Ammon's horn (tissue), 1 donor: ENCODE data around the gene TCHP.

Experiments used
- DNase-seq: peaks from one replicate; pipeline ENCODE4 v3.0.0-alpha.2; 2016; ENCODE audit warnings: low spot score

TCHP gene

DNA sequence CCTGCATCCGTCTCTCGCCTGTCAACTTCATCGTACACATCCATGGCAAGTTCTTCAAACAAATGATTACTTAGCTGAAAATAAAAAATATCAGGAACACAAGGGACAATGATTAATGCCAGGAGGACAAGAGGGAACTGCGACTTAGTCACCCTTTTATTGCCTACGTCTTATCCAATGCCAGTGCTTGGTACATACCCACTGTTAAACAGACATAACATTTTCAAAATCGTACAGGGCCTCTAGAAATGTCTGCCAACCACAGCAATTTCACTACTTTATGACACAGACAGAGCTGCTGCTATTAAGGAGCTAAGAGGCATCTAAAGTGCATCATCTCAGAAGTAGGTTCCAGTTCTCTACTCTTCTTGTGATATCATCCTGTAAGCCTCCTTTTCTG lies 61.5 kb downstream of the TCHP start:
- no peak for DNase-seq

GRCh38 chr12:109962398-109962797 lies 62.3 kb downstream of the TCHP start:
- no peak for DNase-seq

DNA sequence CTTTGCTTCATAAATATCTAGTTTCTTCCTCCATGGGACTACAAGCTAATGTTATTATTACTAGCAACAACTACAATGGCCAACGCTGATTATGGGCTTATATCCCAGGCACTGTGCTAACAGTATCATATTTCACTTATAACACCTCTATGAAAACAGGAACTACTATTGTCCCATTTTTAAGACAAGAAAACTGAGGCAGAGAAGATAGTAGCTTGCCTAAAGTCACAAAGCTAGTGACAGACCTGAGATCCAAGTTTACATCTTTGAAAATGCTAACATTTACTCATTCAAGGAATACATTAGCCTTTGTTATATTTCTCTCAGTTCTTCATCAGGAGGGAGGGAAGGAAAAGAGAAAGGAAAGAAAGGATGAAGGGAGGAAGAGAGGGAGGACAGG lies 63.3 kb downstream of the TCHP start:
- no peak for DNase-seq

GRCh38 chr12:109963743-109964429 lies 63.8 kb downstream of the TCHP start:
- no peak for DNase-seq

DNA sequence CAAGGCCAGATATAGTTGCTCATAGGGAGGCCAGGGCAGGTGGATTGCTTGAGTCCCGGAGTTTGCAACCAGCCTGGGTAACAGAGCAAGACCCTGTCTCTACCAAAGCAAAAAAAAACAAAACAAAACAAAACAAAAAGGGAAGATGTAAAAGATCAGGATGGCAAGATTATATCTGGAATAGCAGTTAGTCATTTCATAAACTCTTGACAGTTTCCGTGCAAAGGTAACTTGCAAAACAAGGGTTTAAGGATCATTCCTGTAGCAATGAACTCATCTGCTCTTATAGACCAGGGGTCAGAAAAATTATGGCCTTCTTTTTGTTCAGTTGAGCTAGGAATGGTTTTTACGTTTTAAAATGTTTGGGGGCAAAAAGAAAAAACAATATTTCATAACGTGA lies 66.5 kb downstream of the TCHP start:
- DNase-seq: no peak

- DNase-seq: no peak
Observed at GRCh38 chr12:109967383-109968031, 67.4 kb downstream of the TCHP start.
